Amygdala (tissue), 56 donors: ENCODE data around the gene ATP8B1.
A peak's percentile ranks its signal among the peaks of the same experiment; 100 is the strongest.

Source experiments
- DNase-seq, 56 donors: peaks; one replicate each; lab custom pipeline; 2025; lab: John Stamatoyannopoulos, UW

Gene ATP8B1

GRCh38 chr18:57794951-57795728 lies 8.0 kb downstream of the ATP8B1 start:
- DNase-seq, result no peak

GRCh38 chr18:57793302-57793986 lies 9.7 kb downstream of the ATP8B1 start:
- no peak for DNase-seq

- no peak for DNase-seq
Observed at GRCh38 chr18:57792631-57793301, 10.3 kb downstream of the ATP8B1 start.

DNA sequence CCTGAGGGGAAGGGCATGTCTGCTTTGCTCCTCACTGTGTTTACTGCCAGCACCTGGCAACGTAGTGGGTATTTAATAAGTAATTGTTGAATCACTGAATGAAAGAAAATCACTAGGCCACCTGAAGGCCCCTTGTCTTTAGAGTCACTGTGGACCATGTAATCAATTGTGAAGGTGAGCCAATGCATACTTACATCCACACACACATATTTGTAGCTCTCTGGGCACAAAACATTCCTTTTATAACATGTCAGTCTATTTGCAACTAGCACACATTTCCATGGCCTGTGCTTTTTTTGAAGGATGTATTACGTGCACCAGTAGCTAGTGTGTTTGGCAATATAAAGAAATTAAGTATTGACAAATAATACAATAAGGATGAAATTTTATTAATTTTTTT lies 11.2 kb downstream of the ATP8B1 start:
- DNase-seq, result no peak

DNA sequence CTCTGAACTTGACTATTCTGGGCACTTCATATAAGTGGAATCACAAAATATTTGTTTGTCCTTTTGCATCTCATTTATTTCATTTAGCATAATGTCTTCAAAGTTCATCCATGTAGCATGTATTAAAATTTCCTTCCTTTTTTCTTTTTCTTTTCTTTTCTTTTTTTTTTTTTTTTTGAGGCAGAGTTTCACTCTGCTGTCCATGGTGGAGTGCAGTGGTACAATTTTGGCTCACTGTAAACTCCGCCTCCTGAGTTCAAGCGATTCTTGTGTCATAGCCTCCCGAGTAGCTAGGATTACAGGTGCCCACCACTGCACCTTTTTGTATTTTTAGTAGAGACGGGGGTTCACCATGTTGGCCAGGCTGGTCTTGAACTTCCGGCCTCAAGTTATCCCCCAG lies 11.9 kb downstream of the ATP8B1 start:
- no peak for DNase-seq

DNA sequence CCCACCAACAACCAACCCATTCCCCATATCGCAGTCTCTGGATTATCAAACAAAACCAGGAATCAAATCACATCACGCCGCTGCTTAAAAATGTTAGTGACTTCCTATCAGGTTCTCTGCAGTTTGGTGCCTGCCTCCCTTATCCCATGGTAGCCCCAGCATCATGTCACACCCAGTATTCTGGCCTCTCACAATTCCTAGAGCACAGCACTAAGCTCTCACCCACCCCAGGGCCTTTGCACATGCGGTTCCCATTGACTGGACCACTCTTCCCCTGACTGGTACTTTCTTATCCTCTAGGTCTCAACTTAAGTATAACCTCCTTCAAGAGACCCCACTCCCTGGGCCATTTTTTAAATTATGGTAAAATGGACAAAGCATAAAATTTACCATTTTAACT lies 12.8 kb downstream of the ATP8B1 start:
- no peak for DNase-seq

DNA sequence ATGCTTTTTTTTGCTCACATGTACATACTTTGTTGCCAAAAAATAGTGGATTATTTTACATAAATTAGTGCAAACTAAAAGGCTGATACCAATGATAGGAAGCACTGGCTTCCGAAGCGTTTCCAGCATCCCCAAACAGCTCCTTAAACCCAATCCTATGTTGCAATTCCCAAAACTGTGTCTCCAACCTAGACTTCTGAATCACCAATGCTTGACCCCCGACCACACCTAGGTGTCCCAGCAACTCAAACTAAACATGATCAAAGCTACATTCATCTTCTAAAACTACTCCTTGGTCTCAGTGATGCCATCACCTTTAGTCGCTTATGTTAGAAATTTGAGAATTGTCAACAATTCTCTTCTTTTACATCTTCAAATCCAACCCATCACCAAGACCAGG lies 13.4 kb downstream of the ATP8B1 start:
- DNase-seq, result no peak

DNA sequence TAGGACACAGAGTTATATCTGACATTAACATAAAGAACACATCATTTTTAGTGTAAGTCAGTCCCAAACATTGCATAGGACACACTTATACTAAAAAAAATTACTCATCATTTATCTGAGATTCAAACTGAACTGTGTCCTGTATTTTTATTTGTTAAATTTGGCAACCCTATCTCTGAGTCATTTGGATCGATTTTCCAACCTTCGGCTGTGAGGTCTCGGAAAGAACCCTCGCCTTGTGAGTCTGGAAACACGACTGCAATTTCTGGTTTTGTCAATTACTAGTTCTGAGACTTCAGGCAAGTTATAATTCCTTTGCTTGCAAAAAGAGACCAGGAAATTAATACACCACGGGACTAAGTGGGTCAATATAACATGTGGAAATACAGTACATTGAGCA lies 14.0 kb downstream of the ATP8B1 start:
- DNase-seq, result no peak

DNA sequence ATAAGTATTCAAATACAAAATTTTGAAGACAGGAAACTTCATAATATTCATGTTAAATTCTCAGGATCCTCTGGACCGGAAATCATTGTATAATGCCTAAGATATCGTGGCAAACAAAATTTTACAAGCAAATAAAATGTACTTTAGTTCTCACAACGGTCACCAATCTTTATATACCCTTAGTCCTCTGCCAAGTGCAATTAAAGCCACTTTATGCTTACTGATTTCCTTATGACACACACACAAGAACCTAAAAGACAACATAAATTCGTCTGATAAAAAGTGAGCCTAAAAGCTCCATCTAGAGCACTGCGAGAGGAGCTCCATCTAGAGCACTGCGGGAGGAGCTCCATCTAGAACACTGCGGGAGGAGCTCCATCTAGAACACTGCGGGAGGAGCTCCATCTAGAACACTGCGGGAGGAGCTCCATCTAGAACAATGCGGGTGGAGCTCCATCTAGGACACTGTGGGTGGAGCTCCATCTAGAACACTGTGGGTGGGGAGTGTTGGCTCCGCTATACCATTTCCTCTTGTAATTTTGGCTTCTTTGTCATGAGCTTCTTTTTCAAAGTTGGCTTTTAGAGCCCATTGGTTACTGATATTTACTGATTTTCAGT lies 15.9 kb downstream of the ATP8B1 start:
- no peak for DNase-seq

DNA sequence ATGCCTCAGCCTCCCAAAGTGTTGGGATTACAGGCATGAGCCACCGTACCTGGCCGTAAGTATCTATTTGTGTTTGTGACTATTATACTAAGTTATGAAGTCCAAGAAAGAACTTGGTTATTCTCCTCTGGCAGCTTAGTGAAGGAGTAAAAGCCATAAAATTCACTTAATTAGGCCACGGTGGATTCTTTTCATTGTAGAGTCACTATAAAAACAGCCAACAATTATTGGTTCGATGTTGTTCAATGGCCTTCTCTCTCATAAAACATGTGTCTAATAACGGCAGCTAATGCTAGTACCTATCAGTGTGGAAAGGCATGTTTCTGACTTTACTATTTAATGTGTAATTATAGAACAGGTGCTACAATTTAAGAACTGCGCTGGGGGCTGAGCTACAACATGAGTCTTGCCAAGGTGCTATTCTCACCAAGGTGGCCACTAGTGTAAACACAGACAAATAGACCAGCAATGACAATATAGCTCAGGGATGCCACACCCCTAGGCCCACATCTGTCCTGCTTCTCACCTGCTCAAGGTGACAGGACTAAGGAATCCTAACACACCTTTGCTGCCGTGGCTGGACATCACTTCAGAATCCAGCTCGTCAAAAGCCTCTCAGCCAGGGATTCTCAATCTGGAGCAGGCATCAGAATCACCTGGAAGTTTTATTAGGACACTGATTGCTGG lies 17.2 kb downstream of the ATP8B1 start:
- DNase-seq, result no peak

DNA sequence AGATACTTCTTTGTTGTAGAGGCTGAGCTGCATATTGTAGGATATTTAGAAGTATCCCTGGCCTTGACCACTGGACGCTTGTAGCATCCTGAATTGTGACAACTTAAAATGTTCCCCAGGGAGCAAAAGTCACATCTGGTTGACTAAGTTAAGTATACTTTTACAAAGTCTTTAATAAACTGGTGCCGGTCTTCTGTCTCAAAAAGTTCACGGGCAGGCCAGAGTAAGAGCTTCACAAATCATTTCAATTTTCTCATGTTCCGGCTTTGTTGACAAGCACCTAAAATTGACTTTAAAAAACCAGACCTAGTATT lies 18.4 kb downstream of the ATP8B1 start:
- no peak for DNase-seq

DNA sequence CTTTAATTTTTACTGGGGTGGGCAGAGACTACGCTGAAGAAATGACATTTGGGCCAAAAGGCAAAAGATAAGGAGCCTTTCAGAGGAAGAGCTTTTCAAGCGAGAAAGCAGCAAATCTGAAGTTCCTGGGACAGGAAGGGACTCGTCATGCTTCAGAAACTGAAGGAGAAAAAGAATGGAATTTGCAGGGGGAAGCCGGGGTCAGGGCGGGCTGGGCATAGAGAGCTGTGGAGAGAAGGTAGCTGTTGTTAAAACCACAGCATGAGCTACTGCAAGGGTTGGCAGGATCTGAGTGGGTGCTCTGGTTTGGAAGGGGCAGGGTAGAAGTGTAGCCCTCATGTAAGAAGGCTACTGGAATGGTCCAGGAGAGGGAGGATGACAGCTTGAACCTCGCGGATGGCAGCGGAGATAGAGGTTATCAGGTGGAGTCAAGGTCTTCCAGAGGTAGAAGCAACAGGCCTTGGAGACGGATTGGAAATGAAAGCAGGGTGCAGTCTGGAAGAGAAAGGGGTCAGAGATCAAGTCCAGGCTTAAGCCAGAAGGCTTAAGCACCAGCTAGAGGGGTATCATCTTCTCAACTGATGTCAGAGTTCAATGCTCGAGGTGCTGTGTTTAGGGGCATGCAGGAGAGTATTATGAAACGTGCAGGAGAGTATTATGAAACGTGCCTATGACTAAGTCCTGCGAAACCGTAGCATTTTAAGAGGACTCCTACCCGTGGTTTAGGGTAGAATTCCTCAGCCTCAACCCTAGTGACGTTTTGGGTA lies 18.9 kb downstream of the ATP8B1 start:
- no peak for DNase-seq

- DNase-seq, result no peak
Observed at GRCh38 chr18:57782049-57782448, 21.1 kb downstream of the ATP8B1 start.

DNA sequence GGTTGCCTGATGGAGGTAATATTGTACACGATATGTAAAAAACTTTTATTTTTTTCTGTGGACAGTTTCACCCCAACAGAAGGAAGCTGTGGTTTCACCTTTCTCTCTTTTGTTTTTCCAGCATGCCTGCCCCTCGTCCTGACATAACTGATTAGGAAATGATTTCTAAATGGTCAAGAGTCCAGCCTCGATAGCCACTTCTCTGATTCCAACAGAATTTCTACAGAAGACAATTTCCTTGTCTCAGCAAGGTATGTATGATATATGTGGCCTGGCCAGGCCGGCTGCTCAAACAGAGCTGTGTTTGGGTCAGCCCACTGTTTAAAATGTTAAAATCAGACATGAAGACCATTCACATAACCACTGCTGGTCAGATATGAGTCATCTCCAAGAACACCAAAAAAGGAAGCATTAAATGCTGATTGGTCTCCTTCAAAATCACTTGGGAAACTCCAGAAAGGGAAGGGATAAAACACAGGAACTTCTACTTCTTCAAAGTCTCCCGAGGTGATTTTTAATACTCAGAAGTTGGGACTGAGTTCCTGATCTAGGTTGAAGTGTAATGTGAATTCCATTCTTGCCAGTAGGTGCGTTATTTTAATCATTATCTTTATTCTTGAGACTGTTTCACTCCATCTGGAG lies 22.3 kb downstream of the ATP8B1 start:
- no peak for DNase-seq

- peak in 1 of 56 donors; percentile 2 for DNase-seq
Observed at GRCh38 chr18:57780318-57780705, 22.8 kb downstream of the ATP8B1 start.

DNA sequence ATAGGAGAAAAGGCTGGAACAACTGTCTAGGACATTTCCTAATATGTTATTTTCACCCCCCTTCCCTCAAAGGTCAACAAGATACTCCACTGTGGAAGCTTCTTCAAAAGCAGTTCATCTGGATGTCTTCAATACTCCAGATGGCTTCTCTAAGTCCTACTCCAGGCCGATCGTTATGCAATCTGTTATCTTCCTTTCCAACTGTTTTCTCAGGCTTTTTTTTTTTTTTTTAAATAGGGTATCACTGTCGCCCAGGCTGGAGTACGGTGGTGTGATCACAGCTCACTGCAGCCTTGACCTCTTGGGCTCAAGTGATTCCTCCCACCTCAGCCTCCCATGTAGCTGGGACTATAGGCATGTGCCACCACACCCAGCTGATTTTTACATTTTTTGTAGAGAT lies 26.3 kb downstream of the ATP8B1 start:
- DNase-seq, result no peak

DNA sequence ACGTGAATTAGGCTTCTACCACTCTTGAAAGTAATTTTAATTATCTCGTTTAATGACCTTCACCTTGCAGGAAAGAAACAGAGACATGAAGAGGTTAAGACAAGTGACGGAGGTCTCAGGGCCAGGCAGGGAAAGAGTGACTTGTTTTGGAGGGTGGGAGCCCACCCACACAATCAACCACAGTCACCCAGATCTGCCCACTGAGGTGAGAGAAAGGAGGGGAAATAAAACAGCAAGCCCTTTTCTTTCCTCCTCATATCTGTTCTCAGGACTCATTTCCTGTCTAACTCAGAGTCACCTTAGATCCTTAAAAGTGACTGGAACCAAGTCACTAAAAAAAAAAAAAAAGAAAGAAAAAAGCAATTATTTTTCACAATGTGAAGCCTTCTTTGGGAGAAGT lies 26.8 kb downstream of the ATP8B1 start:
- DNase-seq, result no peak

DNA sequence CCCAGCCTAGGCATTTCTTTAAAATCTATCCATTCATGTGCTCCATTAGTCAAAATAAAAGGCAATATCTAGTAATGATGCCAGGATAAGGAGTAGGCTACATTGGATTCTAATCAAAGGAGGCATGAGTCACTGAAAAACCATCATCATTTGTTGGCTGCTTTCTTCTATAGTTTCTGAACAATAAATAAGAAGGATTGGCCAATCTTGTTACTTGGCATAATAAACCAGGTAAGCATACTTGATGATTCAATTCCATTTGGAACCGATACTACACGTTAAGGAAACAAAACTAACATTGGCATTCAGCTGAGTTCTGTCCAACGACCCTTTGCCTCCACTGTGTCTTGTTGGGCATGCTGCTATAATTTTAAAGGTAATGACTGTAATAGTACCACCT lies 27.2 kb downstream of the ATP8B1 start:
- DNase-seq, result no peak

GRCh38 chr18:57772387-57772799 lies 30.7 kb downstream of the ATP8B1 start:
- DNase-seq, result no peak

- DNase-seq, result no peak
Observed at GRCh38 chr18:57771626-57772025, 31.5 kb downstream of the ATP8B1 start.
